Stimulated activated CD4-positive, alpha-beta T cell treated with anti-CD3 and anti-CD28 coated beads, Interleukin-1b, Interleukin-23, amount 100 ng/mL, for 48 hours (primary cell): Measurements from ENCODE around the gene PARD6A.

Experiments
- DNase-seq: peaks from one replicate; pipeline ENCODE4 v3.0.0-alpha.2; 2020

The PARD6A gene, protein sequence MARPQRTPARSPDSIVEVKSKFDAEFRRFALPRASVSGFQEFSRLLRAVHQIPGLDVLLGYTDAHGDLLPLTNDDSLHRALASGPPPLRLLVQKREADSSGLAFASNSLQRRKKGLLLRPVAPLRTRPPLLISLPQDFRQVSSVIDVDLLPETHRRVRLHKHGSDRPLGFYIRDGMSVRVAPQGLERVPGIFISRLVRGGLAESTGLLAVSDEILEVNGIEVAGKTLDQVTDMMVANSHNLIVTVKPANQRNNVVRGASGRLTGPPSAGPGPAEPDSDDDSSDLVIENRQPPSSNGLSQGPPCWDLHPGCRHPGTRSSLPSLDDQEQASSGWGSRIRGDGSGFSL

DNA sequence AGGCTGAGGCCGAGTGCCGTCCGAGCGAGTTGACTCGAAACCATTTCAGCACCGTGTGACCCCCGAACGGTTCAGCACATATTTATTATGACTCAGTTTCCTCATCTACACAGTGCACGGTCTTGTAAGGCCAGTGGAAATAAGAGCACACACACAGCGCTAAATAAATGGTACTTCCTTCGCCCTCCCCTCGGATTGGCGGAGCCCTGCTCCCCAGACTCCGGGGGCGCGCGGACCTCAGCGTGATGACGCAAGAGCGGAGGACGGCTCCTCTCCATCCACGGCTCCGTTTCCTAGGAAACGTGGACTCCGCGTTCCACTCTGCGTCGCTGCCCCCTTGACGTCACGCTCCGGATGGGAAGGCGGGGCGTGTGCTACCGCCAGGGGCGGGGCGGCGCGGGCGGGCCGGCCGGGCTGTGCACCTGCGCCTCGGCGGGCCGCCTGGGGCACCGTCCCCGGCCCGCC, at the start of gene PARD6A:
TSS of gene PARD6A (plus strand) at position 397 of the 465 bp plus-strand sequence. CDS start 79 bp downstream, outside the sequence.
- DNase-seq = peak; percentile 97

- peak; percentile 15 for DNase-seq
Observed at GRCh38 chr16:67613808-67614207, 47.0 kb upstream of the PARD6A start.

DNA sequence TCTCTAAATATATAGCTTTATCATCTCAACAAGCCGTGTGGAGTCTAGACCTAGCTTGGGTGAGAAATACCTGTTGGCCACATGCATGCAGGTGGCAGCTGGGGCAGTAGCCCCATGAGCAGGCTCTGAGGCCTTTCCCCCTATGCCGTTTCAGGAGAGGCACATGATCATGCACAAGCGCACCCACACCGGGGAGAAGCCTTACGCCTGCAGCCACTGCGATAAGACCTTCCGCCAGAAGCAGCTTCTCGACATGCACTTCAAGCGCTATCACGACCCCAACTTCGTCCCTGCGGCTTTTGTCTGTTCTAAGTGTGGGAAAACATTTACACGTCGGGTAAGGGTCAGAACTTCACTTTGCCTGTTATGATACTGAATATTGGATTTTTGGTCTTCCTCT, 32.5 kb upstream of the PARD6A start:
- no peak for DNase-seq

DNA sequence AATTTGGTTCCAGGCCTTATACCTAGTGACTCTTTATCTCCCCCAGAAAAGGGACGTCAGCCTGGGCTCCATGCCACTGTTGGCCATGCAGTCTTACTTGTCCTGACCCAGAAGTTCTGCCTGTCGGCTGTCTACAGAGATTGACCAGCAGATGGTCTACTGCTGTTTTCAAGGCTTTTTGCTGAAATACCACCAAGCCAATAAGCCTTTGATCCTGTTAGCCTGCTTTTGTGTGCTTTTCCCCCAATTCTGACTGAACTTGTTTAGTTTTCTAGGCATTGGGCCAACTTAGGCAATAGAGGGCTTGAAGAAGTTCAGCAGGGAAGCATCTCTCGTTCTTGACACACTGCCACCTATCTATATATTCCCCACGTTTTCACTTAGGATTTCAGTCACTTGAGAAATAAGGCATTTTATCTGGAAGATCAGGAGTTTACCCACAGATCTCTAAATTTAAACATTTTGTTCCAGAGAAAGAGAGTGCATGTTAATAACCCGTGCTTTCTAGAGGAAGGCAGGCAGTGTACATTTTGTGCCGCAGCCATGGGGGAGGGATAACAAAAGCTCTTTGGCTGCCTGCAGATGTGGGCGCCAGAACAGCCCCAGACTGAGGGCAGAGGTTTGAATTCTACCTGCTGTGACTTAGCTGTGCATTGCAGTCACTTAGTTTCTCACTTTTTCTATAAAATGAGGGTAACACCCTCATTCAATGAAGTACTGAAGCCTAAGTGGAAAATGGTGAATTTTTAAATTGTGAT, 28.2 kb upstream of the PARD6A start:
- no peak for DNase-seq

- DNase-seq = no peak
Observed at GRCh38 chr16:67636713-67637112, 24.0 kb upstream of the PARD6A start.

GRCh38 chr16:67637625-67638024, 23.1 kb upstream of the PARD6A start:
- no peak for DNase-seq

DNA sequence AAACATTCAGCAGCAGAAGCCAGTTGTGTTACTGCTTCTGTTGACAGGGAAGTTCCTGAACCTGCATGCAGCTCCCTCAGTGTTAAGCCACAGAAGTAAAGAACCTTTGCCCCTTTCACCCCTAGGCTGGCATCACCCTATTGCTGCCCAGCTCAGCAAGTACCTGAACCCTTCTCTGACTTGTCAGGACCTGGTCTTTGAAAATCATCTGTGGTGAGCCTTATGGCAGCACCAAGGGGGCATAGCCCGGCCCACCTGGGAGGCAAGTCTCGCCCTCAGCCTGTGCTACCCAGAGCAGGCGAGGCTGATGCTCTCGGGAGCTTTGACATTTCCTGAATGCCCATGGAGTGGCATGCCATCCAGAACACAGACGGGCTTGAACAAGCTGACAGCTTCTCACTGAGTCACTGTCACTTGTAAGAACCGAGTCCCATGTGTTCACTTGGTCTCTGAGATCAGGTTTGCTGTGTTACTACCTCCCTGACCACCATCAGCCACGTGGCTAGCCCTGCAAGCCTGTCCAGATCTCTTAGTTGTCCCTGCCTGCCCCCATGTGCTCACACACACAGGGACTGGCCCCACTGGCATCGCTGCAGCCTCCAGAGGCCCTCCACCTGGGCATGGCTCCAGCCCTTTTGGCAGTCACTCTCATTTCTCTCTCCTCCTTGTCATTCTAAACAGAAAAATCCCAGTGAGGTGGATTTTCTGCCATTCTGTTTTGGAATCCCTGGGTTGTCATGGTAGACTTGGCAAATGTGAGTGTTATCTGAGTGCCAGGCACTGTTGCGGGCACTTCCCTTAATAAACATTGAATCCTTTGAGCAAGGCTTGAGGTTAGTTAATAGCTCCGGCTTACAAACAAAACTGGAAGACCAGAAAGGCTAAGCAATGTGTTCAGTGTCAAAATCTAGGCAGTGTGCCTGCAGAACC, 18.7 kb upstream of the PARD6A start:
- no peak for DNase-seq

GRCh38 chr16:67644038-67644437, 16.7 kb upstream of the PARD6A start:
- DNase-seq = no peak

GRCh38 chr16:67645397-67646121, 15.2 kb upstream of the PARD6A start:
- DNase-seq = no peak

DNA sequence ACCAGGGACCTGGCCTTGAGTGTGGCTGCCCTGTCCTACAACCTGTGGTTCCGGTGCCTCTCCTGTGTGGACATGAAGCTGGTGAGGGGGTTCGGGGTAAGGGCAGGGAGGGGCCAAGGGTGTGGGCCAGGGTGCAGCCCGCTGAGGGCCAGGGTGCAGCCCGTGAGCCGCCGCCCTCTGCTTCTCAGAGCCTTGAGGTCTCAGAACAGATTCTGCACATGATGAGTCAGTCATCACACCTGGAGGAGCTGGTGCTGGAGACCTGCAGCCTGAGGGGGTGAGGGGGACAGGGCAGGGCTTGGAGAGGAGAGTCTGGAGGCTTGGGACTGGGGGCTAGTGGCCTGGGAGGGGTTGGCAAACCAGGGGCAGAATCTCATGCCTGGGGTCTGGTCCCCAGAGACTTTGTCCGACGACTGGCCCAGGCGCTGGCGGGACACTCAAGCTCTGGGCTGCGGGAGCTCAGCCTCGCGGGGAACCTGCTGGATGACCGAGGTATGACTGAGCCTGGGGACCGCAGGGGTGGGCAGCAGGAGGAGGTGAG, 13.6 kb upstream of the PARD6A start:
- DNase-seq = no peak

DNA sequence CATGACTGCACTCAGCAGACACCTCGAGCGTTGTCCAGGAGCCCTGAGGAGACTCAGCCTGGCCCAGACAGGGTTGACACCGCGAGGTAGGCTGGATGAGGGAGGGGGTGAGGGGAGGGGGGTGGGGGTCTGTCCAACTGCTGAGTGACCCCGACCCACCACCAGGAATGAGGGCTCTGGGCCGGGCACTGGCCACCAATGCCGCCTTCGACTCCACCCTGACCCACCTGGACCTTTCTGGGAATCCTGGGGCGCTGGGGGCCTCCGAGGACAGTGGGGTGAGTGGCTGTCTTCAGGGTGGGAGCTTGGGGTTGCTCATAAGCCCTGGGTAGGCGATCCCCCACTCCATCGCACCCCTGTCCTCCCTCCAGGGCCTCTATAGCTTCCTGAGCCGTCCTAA, 13.1 kb upstream of the PARD6A start:
- DNase-seq = no peak

- no peak for DNase-seq
Observed at GRCh38 chr16:67648088-67648763, 12.5 kb upstream of the PARD6A start.

GRCh38 chr16:67648764-67649407, 11.9 kb upstream of the PARD6A start:
- no peak for DNase-seq

DNA sequence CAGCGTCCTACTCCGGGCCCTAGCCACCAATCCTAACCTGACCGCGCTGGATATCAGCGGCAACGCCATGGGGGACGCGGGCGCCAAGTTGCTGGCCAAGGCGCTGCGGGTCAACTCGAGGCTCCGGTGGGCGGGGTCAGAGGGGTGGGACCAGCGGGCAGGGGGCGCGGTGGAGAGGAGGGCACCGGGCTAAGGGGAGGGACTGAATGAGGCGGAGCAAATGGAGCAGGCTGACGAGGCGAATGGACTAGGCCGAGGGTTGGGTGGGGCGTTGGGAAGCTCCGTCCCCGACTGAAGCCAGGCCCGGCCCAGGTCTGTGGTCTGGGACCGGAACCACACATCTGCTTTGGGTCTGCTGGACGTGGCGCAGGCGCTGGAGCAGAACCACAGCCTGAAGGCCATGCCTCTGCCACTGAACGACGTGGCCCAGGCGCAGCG, 11.2 kb upstream of the PARD6A start:
- no peak for DNase-seq

- DNase-seq = no peak
Observed at GRCh38 chr16:67650023-67650422, 10.7 kb upstream of the PARD6A start.

DNA sequence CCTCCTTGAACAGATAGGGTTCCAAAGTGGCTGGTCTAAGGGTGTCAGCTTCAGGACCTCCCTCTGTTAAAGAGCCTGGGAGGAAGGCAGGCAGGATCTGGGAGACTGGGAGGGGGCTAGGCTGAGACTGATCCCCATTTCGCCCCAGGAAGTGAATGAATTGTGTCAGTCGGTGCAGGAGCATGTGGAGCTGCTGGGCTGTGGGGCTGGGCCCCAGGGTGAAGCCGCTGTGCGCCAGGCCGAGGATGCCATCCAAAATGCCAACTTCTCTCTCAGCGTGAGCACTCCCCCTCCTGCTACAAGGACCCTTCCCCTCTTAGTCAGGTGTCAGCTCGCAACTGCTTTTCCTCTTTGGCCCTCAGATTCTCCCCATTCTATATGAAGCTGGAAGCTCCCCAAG, 9.7 kb upstream of the PARD6A start:
- no peak for DNase-seq

DNA sequence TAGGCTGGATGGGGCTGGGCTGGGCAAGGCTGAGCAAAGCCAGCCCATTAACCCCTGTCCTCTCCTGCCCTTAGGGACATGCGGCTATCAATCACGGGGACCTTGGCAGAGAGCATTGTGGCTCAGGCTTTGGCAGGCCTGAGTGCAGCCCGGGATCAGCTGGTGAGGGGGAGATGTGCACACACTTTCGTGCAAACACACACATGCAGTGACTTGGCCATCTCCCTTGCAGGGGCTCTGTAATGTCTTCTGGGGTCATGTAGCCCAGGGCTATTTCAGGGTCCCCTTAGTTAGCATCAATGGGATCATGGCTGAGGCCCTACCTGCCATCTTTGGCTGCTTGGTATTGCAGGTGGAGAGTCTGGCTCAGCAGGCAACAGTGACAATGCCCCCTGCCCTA, 8.9 kb upstream of the PARD6A start:
- DNase-seq = no peak

GRCh38 chr16:67652578-67653127, 8.1 kb upstream of the PARD6A start:
- DNase-seq = no peak

GRCh38 chr16:67653128-67653788, 7.5 kb upstream of the PARD6A start:
- no peak for DNase-seq

DNA sequence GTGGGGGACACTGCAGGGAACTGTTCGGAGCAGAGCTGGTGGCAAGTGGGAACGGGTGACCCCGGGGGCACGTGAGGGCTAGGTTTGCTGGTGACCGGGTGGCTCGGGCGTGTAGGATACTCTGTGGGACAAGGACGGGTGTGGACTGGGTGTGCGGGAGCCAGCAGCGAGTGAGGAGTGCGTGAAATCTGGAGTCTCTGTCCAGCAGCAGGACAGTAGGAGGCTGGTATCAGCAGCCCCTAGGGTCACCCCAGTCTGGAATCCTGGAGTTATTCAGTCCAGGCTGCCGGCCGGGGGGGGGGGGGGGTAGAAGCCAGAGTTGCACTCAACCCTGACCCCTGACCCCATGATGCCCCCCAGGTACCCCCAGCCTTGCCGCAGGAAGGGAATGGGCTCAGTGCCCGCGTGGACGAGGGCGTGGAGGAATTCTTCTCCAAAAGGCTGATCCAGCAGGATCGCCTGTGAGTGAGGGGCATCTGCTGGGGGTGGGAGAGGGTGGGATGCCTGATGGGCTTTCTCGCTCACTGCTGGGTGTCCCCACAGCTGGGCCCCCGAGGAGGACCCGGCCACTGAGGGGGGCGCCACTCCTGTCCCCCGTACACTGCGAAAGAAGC, 6.9 kb upstream of the PARD6A start:
- no peak for DNase-seq
